HG02973 (cell line): ENCODE measurements around the gene NCAPH2.

Experiments
- ATAC-seq: cut with Tn5 transposase; IDR thresholded peaks from one replicate; pipeline ENCODE4 v1.9.1; 2021; ENCODE audit warnings: moderate library complexity; ENCODE audit not compliant: unreplicated experiment

Gene NCAPH2

GRCh38 chr22:50569896-50570535, 62.0 kb downstream of the NCAPH2 start:
- no peak for ATAC-seq

- no peak for ATAC-seq
These were observed 62.8 kb downstream of the NCAPH2 start for GRCh38 chr22:50570861-50571260.

GRCh38 chr22:50571264-50572175, 63.5 kb downstream of the NCAPH2 start:
- ATAC-seq = no peak

- ATAC-seq = no peak
These were observed 64.9 kb downstream of the NCAPH2 start for GRCh38 chr22:50572965-50573364.

GRCh38 chr22:50573491-50574382, 65.7 kb downstream of the NCAPH2 start:
- ATAC-seq = no peak

- no peak for ATAC-seq
These were observed 66.3 kb downstream of the NCAPH2 start for GRCh38 chr22:50574383-50574755.
